ENCODE data around the gene CABP7. TPM values are rescaled to one million over a fixed set of nuclear protein-coding genes. Genes with fewer than 3 reads are reported as not detected.

Gene CABP7
- total and polyA plus RNA-seq, 2 of the 13 experiments (the other 11 are each of a cell fraction or from before 2014, with no cell fraction given): 0.08 TPM; not detected in 1

DNA sequence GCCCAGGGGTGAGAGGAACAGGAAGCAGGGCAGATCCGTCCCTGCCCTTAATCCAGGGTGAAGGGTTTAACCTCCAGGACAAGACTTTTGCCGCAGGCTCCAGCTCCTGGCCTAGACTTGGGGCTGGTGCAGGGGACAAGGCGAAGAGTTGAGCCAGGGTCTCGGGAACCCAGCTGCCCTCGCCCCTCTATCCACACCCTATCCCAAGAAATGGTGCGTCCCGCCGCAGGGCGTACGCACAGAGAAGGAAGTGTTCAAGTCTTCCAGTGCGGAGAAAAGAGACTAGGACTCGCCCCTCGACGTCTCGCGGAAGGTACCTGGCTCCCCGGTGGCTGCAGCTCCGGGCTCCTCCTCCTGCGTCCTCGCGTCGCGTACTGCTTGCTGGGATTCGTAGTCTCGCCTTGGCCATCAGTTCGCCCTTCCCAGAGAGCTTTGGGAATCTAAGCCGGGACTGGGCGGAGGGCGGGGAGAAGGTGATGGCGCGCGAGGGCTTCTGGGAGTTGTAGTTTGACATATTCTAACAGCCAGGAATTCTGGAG lies 46.9 kb downstream of the CABP7 start, which contains the start of gene ZMAT5 (continued):
- TF ChIP-seq ELF1 (CRISPR knock-in tag; IDR thresholded peaks at IDR 0.05) (peak; percentile 69), TGIF2 (CRISPR knock-in tag; IDR thresholded peaks at IDR 0.05) (no peak), ZNF331 (CRISPR knock-in tag; IDR thresholded peaks at IDR 0.05) (peak; percentile 55; the same call in 1 of the 2 replicates), ZNF333 (CRISPR knock-in tag; IDR thresholded peaks at IDR 0.05; ENCODE audit: borderline replicate concordance) (no peak), ZNF629 (CRISPR knock-in tag; conservative IDR thresholded peaks at IDR 0.05) (no peak), CREM (IDR thresholded peaks at IDR 0.05) (peak; percentile 97), CREM (CRISPR knock-in tag; IDR thresholded peaks at IDR 0.05) (no peak), ZNF383 (CRISPR knock-in tag; IDR thresholded peaks at IDR 0.05; ENCODE audit: borderline replicate concordance) (no peak), ZNF136 (CRISPR knock-in tag; IDR thresholded peaks at IDR 0.05; ENCODE audit: low read depth) (0 out of 2 replicates have a peak, but pooled peaks have one; percentile 23), ZNF432 (CRISPR knock-in tag; IDR thresholded peaks at IDR 0.05; ENCODE audit: borderline replicate concordance) (no peak), ZFP41 (CRISPR knock-in tag; IDR thresholded peaks at IDR 0.05; ENCODE audit: borderline replicate concordance) (no peak), ZNF552 (CRISPR knock-in tag; IDR thresholded peaks at IDR 0.05; ENCODE audit: borderline replicate concordance) (no peak)
- TF ChIP-seq, protein P1, sequence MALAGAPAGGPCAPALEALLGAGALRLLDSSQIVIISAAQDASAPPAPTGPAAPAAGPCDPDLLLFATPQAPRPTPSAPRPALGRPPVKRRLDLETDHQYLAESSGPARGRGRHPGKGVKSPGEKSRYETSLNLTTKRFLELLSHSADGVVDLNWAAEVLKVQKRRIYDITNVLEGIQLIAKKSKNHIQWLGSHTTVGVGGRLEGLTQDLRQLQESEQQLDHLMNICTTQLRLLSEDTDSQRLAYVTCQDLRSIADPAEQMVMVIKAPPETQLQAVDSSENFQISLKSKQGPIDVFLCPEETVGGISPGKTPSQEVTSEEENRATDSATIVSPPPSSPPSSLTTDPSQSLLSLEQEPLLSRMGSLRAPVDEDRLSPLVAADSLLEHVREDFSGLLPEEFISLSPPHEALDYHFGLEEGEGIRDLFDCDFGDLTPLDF (CRISPR knock-in tag; IDR thresholded peaks at IDR 0.05): peak; percentile 63; the same call in 1 of the 2 replicates
- TF ChIP-seq, protein P2, sequence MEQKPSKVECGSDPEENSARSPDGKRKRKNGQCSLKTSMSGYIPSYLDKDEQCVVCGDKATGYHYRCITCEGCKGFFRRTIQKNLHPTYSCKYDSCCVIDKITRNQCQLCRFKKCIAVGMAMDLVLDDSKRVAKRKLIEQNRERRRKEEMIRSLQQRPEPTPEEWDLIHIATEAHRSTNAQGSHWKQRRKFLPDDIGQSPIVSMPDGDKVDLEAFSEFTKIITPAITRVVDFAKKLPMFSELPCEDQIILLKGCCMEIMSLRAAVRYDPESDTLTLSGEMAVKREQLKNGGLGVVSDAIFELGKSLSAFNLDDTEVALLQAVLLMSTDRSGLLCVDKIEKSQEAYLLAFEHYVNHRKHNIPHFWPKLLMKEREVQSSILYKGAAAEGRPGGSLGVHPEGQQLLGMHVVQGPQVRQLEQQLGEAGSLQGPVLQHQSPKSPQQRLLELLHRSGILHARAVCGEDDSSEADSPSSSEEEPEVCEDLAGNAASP (CRISPR knock-in tag; IDR thresholded peaks at IDR 0.05; ENCODE audit: borderline replicate concordance): no peak; the same call in 1 of the 2 replicates
- TF ChIP-seq, protein P3, sequence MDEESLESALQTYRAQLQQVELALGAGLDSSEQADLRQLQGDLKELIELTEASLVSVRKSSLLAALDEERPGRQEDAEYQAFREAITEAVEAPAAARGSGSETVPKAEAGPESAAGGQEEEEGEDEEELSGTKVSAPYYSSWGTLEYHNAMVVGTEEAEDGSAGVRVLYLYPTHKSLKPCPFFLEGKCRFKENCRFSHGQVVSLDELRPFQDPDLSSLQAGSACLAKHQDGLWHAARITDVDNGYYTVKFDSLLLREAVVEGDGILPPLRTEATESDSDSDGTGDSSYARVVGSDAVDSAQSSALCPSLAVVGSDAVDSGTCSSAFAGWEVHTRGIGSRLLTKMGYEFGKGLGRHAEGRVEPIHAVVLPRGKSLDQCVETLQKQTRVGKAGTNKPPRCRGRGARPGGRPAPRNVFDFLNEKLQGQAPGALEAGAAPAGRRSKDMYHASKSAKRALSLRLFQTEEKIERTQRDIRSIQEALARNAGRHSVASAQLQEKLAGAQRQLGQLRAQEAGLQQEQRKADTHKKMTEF (CRISPR knock-in tag; IDR thresholded peaks at IDR 0.05): peak; percentile 40; the same call in 1 of the 2 replicates
- TF ChIP-seq, protein P4, sequence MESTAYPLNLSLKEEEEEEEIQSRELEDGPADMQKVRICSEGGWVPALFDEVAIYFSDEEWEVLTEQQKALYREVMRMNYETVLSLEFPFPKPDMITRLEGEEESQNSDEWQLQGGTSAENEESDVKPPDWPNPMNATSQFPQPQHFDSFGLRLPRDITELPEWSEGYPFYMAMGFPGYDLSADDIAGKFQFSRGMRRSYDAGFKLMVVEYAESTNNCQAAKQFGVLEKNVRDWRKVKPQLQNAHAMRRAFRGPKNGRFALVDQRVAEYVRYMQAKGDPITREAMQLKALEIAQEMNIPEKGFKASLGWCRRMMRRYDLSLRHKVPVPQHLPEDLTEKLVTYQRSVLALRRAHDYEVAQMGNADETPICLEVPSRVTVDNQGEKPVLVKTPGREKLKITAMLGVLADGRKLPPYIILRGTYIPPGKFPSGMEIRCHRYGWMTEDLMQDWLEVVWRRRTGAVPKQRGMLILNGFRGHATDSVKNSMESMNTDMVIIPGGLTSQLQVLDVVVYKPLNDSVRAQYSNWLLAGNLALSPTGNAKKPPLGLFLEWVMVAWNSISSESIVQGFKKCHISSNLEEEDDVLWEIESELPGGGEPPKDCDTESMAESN (CRISPR knock-in tag; conservative IDR thresholded peaks at IDR 0.05): 0 out of 2 replicates have a peak, but pooled peaks have one; percentile 46
- TF ChIP-seq, protein P5, sequence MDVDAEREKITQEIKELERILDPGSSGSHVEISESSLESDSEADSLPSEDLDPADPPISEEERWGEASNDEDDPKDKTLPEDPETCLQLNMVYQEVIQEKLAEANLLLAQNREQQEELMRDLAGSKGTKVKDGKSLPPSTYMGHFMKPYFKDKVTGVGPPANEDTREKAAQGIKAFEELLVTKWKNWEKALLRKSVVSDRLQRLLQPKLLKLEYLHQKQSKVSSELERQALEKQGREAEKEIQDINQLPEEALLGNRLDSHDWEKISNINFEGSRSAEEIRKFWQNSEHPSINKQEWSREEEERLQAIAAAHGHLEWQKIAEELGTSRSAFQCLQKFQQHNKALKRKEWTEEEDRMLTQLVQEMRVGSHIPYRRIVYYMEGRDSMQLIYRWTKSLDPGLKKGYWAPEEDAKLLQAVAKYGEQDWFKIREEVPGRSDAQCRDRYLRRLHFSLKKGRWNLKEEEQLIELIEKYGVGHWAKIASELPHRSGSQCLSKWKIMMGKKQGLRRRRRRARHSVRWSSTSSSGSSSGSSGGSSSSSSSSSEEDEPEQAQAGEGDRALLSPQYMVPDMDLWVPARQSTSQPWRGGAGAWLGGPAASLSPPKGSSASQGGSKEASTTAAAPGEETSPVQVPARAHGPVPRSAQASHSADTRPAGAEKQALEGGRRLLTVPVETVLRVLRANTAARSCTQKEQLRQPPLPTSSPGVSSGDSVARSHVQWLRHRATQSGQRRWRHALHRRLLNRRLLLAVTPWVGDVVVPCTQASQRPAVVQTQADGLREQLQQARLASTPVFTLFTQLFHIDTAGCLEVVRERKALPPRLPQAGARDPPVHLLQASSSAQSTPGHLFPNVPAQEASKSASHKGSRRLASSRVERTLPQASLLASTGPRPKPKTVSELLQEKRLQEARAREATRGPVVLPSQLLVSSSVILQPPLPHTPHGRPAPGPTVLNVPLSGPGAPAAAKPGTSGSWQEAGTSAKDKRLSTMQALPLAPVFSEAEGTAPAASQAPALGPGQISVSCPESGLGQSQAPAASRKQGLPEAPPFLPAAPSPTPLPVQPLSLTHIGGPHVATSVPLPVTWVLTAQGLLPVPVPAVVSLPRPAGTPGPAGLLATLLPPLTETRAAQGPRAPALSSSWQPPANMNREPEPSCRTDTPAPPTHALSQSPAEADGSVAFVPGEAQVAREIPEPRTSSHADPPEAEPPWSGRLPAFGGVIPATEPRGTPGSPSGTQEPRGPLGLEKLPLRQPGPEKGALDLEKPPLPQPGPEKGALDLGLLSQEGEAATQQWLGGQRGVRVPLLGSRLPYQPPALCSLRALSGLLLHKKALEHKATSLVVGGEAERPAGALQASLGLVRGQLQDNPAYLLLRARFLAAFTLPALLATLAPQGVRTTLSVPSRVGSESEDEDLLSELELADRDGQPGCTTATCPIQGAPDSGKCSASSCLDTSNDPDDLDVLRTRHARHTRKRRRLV (CRISPR knock-in tag; IDR thresholded peaks at IDR 0.05): peak; percentile 78
- TF ChIP-seq, protein P6, sequence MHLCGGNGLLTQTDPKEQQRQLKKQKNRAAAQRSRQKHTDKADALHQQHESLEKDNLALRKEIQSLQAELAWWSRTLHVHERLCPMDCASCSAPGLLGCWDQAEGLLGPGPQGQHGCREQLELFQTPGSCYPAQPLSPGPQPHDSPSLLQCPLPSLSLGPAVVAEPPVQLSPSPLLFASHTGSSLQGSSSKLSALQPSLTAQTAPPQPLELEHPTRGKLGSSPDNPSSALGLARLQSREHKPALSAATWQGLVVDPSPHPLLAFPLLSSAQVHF (CRISPR knock-in tag; IDR thresholded peaks at IDR 0.05): no peak
